ENCODE results near the gene FBXL19.

- peak; percentile 7 for TF ChIP-seq CTCF (IDR thresholded peaks at IDR 0.05; ENCODE audit: poor library complexity)
- TF ChIP-seq EZH2 (IDR thresholded peaks at IDR 0.05; ENCODE audit: borderline replicate concordance), result no peak
- no peak for TF ChIP-seq EZH2phosphoT487 (IDR thresholded peaks at IDR 0.05; ENCODE audit: low read depth, severe bottlenecking, unreplicated experiment)
Measured at GRCh38 chr16:30947859-30948666, 24.7 kb downstream of the FBXL19 start.

All from hepatocyte (in vitro differentiated cells).